ENCODE measurements around the gene EML2. TPM values are rescaled to one million over a fixed set of nuclear protein-coding genes. Genes with fewer than 3 reads are reported as not detected.

Gene EML2
- total RNA-seq, result 11.9 and 14.0 TPM in 2 replicates

GRCh38 chr19:45638930-45639729 lies at the start of gene EML2:
TSS of gene EML2 (minus strand) at chr19:45639397. CDS start at chr19:45639376, 21 bp downstream.

GRCh38 chr19:45667620-45668341 lies 28.6 kb upstream of the EML2 start, which contains the start of gene GIPR:
TSS of gene GIPR (plus strand) at chr19:45668221. CDS start at chr19:45669521, 1,300 bp downstream.

GRCh38 chr19:45601524-45602374 lies 37.4 kb downstream of the EML2 start, which contains the start of gene GPR4:
TSS of gene GPR4 (minus strand) at chr19:45602212. CDS start at chr19:45591866, 10,346 bp downstream.

GRCh38 chr19:45584332-45585157 lies 54.7 kb downstream of the EML2 start, which contains the start of gene OPA3:
TSS of gene OPA3 (minus strand) at chr19:45584802. CDS start at chr19:45584764, 38 bp downstream.

Small RNA genes within 50 kb of the gene (small RNA-seq; reads per million reads assigned to genes)
- 0.16 reads per million for gene MIR642A
- gene RN7SL836P, result not detected

Other genes with a start within 250 kb of the EML2 start
- 24.6 and 24.8 TPM in 2 replicates for gene PPP1R13L, start 234.3 kb downstream of the EML2 start, total RNA-seq
- gene POLR1G, start 232.8 kb downstream of the EML2 start, total RNA-seq, result 20.9 and 27.5 TPM in 2 replicates
- gene ERCC1, start 215.5 kb downstream of the EML2 start, total RNA-seq, result 84.4 and 98.3 TPM in 2 replicates
- 0.48 and 0.65 TPM in 2 replicates for gene FOSB, start 171.4 kb downstream of the EML2 start, total RNA-seq
- 6.1 and 13.1 TPM in 2 replicates for gene RTN2, start 142.3 kb downstream of the EML2 start, total RNA-seq
- gene PPM1N, start 141.0 kb downstream of the EML2 start, total RNA-seq, result 2.0 and 2.3 TPM in 2 replicates
- gene VASP, start 131.9 kb downstream of the EML2 start, total RNA-seq, result 195 and 198 TPM in 2 replicates
- 15.0 and 15.4 TPM in 2 replicates for gene OPA3, start 54.6 kb downstream of the EML2 start, total RNA-seq
- gene GPR4, start 37.2 kb downstream of the EML2 start, total RNA-seq, result 5.2 and 6.7 TPM in 2 replicates
- under 0.01 TPM in 1 of 2 replicates, not detected in the other for gene GIPR, start 28.8 kb upstream of the EML2 start, total RNA-seq
- gene SNRPD2, start 52.6 kb upstream of the EML2 start, total RNA-seq, result 219 and 256 TPM in 2 replicates
- gene QPCTL, start 53.3 kb upstream of the EML2 start, total RNA-seq, result 20.6 and 20.8 TPM in 2 replicates
- 13.2 and 17.0 TPM in 2 replicates for gene FBXO46, start 91.5 kb upstream of the EML2 start, total RNA-seq
- gene MEIOSIN, start 94.0 kb upstream of the EML2 start, total RNA-seq, result not detected in 2 replicates
- 5.6 and 8.2 TPM in 2 replicates for gene SIX5, start 129.9 kb upstream of the EML2 start, total RNA-seq
- gene DMPK, start 143.1 kb upstream of the EML2 start, total RNA-seq, result 12.4 and 13.7 TPM in 2 replicates
- gene DMWD, start 153.4 kb upstream of the EML2 start, total RNA-seq, result 49.2 and 50.6 TPM in 2 replicates
- gene RSPH6A, start 175.9 kb upstream of the EML2 start, total RNA-seq, result under 0.01 and 0.38 TPM in 2 replicates
- gene SYMPK, start 223.8 kb upstream of the EML2 start, total RNA-seq, result 41.6 and 62.4 TPM in 2 replicates
- gene FOXA3, start 224.9 kb upstream of the EML2 start, total RNA-seq, result under 0.01 TPM in 1 of 2 replicates, not detected in the other
- 26.2 and 33.6 TPM in 2 replicates for gene IRF2BP1, start 246.7 kb upstream of the EML2 start, total RNA-seq

All from vein endothelial cell (primary cell).